Testis (tissue), 2 donors: ENCODE results near the gene GNB3.

Experiments
- POLR2A ChIP-seq: fragments of 450-650 bp; IDR thresholded peaks from one replicate; pipeline ENCODE4 v1.6.1; 2017; ENCODE audit warnings: antibody characterized with exemption, mild to moderate bottlenecking, moderate library complexity
- TF ChIP-seq, protein P1 (sequence below), 3 experiments: fragments of 450-650 bp in 2 of 3; fragments of 200-600 bp in 1 of 3; sonication (generic) in 1 of 3; IDR thresholded peaks; one replicate each; pipeline ENCODE4 v1.5.1; 2016 to 2019; ENCODE audit warnings: antibody characterized with exemption in 3 of 3, mild to moderate bottlenecking in 2 of 3, moderate library complexity in 1 of 3

DNA sequence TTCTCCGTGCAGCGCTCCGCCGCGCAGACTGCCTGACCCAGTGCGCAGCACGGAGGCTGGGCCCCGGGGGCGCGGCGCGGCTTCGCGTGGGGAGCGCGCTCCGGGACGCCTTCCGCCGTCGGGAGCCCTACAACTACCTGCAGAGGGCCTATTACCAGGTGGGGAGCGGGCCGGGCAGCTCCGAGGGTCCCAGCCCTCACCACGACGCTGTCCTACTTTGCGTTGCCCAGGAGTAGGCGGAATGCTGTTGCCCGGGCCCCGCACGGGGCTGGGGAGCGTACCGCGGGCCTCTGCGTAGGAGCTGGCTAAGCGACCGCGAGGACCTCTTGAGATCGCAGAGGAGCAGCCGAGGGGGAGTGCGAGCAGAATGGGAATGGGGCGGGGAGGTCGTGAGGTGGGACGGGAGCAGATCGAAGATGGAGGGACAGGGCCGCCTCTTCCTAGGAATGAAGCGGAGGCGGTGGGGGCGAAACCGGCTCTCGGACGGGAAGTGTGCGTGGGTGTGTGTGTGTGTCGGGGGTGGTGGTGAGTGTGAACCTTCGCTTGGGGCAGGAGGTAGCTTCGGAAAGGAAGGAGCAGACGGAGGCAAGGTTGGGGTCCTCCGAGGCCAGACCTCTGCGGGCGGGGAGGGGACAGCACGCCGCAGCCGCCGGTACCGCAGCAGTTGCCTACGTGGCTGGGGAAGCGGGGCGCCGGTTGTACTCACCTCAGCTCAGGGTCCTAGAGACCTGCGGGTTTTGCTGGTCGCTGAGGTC, 11.8 kb upstream of the GNB3 start:
- TF ChIP-seq POLR2A = no peak
- TF ChIP-seq, protein P1, sequence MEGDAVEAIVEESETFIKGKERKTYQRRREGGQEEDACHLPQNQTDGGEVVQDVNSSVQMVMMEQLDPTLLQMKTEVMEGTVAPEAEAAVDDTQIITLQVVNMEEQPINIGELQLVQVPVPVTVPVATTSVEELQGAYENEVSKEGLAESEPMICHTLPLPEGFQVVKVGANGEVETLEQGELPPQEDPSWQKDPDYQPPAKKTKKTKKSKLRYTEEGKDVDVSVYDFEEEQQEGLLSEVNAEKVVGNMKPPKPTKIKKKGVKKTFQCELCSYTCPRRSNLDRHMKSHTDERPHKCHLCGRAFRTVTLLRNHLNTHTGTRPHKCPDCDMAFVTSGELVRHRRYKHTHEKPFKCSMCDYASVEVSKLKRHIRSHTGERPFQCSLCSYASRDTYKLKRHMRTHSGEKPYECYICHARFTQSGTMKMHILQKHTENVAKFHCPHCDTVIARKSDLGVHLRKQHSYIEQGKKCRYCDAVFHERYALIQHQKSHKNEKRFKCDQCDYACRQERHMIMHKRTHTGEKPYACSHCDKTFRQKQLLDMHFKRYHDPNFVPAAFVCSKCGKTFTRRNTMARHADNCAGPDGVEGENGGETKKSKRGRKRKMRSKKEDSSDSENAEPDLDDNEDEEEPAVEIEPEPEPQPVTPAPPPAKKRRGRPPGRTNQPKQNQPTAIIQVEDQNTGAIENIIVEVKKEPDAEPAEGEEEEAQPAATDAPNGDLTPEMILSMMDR (IDR thresholded peaks at IDR 0.05) = no peak
